Endothelial cell of umbilical vein (primary cell): ENCODE data around the gene FABP6.

Source experiments
- JUN ChIP-seq: IDR thresholded peaks from 2 replicates; pipeline ENCODE4 v1.6.1; 2011; ENCODE audit warnings: borderline replicate concordance, low read depth; ENCODE audit not compliant: insufficient read length, insufficient read depth
- POLR2A ChIP-seq: IDR thresholded peaks from 2 replicates; pipeline ENCODE4 v1.6.1; 2012; ENCODE audit warnings: low read depth, mild to moderate bottlenecking, control low read depth, low read length
- TF ChIP-seq, protein P1 (sequence below), 2 donors: IDR thresholded peaks; 1 replicate in 1 of 2; 2 replicates in 1 of 2; pipeline ENCODE4 v1.5.1; 2011; ENCODE audit warnings: low read length in 2 of 2, mild to moderate bottlenecking in 2 of 2, moderate library complexity in 2 of 2, control low read depth in 1 of 2, inconsistent platforms in 1 of 2, low read depth in 1 of 2; ENCODE audit not compliant: insufficient read depth in 1 of 2; ENCODE audit errors: extremely low read depth in 1 of 2

DNA sequence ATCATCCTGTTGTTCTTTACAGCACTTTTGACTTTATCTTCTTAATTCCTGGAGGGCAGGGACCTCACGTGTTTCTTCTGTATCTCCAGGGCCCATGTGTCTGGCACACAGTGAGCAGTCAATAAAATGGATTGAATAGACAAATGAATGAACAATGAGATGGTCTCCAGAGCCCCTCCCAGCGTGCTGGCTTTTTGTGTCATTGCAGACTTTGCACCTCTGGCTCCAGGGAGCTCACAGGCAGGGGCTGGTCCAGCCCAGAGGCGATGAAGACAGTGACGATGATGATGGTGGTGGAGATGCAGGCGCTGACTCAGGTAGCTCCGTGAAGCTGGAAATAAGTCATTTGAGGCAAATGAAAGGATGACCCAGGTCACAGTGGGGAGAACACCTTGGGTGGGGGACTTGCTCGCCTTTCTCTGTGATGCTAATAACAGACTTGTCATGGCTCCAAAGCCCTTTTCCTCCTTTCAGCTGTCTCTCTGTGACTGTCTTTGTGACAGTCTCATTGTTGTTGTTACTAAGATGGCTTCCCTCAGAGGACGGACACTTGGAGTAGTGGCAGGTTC, 30.4 kb upstream of the FABP6 start:
- TF ChIP-seq, protein P1, sequence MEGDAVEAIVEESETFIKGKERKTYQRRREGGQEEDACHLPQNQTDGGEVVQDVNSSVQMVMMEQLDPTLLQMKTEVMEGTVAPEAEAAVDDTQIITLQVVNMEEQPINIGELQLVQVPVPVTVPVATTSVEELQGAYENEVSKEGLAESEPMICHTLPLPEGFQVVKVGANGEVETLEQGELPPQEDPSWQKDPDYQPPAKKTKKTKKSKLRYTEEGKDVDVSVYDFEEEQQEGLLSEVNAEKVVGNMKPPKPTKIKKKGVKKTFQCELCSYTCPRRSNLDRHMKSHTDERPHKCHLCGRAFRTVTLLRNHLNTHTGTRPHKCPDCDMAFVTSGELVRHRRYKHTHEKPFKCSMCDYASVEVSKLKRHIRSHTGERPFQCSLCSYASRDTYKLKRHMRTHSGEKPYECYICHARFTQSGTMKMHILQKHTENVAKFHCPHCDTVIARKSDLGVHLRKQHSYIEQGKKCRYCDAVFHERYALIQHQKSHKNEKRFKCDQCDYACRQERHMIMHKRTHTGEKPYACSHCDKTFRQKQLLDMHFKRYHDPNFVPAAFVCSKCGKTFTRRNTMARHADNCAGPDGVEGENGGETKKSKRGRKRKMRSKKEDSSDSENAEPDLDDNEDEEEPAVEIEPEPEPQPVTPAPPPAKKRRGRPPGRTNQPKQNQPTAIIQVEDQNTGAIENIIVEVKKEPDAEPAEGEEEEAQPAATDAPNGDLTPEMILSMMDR (IDR thresholded peaks at IDR 0.05; ENCODE audit: extremely low read depth in 1 of 2, insufficient read depth in 1 of 2, low read depth in 1 of 2, low read length in 2 of 2): no peak
- TF ChIP-seq POLR2A (no peak), JUN (no peak)
